Neural progenitor cell (in vitro differentiated cells): ENCODE measurements around the gene KLF16. TPM values are rescaled to one million over a fixed set of nuclear protein-coding genes. Genes with fewer than 3 reads are reported as not detected.

ENCODE experiments used
- DNase-seq: peaks from one replicate; pipeline ENCODE4 v3.0.0-alpha.2; 2016; ENCODE audit warnings: low spot score
- H2AFZ ChIP-seq: fragments of 200-600 bp; sonication (generic); replicated peaks from 2 replicates; pipeline ENCODE4 v1.6.1; 2016; ENCODE audit warnings: antibody characterized with exemption
- H3F3A ChIP-seq: fragments of 200-600 bp; sonication (generic); 2 replicates; pipeline ENCODE4 v1.6.1; 2016; ENCODE audit warnings: antibody characterized with exemption, low read depth
- H3K27ac ChIP-seq: fragments of 200-600 bp; sonication (generic); 2 replicates; pipeline ENCODE4 v1.5.1; 2016; ENCODE audit warnings: mild to moderate bottlenecking
- H3K27me3 ChIP-seq: fragments of 200-600 bp; sonication (generic); 2 replicates; pipeline ENCODE4 v1.6.1; 2016; ENCODE audit warnings: mild to moderate bottlenecking, moderate library complexity
- H3K36me3 ChIP-seq: fragments of 200-600 bp; sonication (generic); 2 replicates; pipeline ENCODE4 v1.5.1; 2016
- H3K4me1 ChIP-seq: fragments of 200-600 bp; sonication (generic); 2 replicates; pipeline ENCODE4 v1.6.1; 2016; ENCODE audit warnings: mixed run types
- H3K4me2 ChIP-seq: fragments of 200-600 bp; sonication (generic); 2 replicates; pipeline ENCODE4 v1.6.1; 2016
- H3K4me3 ChIP-seq: fragments of 200-600 bp; sonication (generic); 2 replicates; pipeline ENCODE4 v1.5.1; 2016
- H3K79me2 ChIP-seq: fragments of 200-600 bp; sonication (generic); 2 replicates; pipeline ENCODE4 v1.6.1; 2016; ENCODE audit warnings: low read depth
- H3K9ac ChIP-seq: fragments of 200-600 bp; sonication (generic); 2 replicates; pipeline ENCODE4 v1.6.1; 2016
- H3K9me3 ChIP-seq: fragments of 200-600 bp; sonication (generic); 2 replicates; pipeline ENCODE4 v1.5.1; 2016; ENCODE audit warnings: low read depth
- H4K20me1 ChIP-seq: fragments of 200-600 bp; sonication (generic); 2 replicates; pipeline ENCODE4 v1.6.1; 2016; ENCODE audit warnings: low read depth
- H3K27ac Mint-ChIP-seq: 3 replicates; pipeline ENCODE4 v1.8.0; 2021; ENCODE audit warnings: mixed read lengths
- H3K27me3 Mint-ChIP-seq: 2 replicates; pipeline ENCODE4 v1.8.0; 2022; ENCODE audit warnings: low read depth, mild to moderate bottlenecking, inconsistent platforms, moderate library complexity, mixed read lengths; ENCODE audit not compliant: insufficient read depth
- H3K36me3 Mint-ChIP-seq: 3 replicates; pipeline ENCODE4 v1.8.0; 2021; ENCODE audit warnings: mixed read lengths
- H3K4me1 Mint-ChIP-seq: 3 replicates; pipeline ENCODE4 v1.8.0; 2021; ENCODE audit warnings: mixed read lengths
- H3K4me3 Mint-ChIP-seq: 3 replicates; pipeline ENCODE4 v1.8.0; 2021; ENCODE audit warnings: mild to moderate bottlenecking, moderate library complexity, mixed read lengths
- H3K9me3 Mint-ChIP-seq: 3 replicates; pipeline ENCODE4 v1.8.0; 2020; ENCODE audit warnings: mixed read lengths
- EZH2 ChIP-seq: fragments of 200-600 bp; sonication (generic); IDR thresholded peaks from 2 replicates; pipeline ENCODE4 v1.6.1; 2017; ENCODE audit warnings: antibody characterized with exemption, mild to moderate bottlenecking, moderate library complexity
- EZH2phosphoT487 ChIP-seq: fragments of 200-600 bp; sonication (generic); IDR thresholded peaks from 2 replicates; pipeline ENCODE4 v1.6.1; 2017; ENCODE audit warnings: antibody characterized with exemption
- total RNA-seq: library from RNA; depleted of rRNA; stranded (reverse); fragments of >200 nt; gene quantifications from 2 replicates; pipeline ENCODE4 v1.2.3, GENCODE V29; 2015; ENCODE audit warnings: low replicate concordance
- TF ChIP-seq, protein P1 (sequence below): fragments of 200-600 bp; sonication (generic); IDR thresholded peaks from 2 replicates; pipeline ENCODE4 v1.5.1; 2017; ENCODE audit warnings: antibody characterized with exemption, mild to moderate bottlenecking

The KLF16 gene
- total RNA-seq, 1 donor from 2014 or later: 1.0 TPM

DNA sequence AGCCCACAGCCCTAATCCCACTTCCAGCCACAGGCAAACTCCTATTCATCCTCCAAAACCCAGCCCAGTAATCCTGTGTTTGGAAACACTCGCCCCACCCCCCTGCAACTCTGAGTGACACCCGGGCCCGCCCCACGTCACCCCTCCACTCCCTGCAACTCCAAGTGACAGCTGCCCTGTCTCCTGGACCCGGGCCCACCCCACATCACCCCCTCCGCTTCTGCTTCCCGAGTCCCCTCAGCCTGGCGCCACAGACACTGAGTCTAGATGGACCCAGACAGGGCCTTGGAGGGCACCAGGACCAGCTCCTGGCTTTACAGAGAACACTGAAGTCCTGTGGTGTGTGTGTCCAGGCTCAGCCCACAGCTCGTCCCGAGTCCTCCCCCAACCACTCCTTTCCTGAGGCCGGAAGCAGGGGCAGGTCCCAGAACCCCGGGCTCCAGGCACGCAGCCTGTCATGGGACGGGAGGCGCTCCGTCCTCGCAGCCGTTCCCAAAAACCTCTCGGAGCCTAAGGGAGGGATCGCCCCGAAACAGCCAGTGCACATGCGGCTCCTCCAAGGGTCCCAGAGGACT, 22.8 kb downstream of the KLF16 start:
- Mint-ChIP-seq H3K36me3 (no peaks in the 10 kb centered on the region), H3K9me3 (no peaks in the 10 kb centered on the region), H3K27me3 (no peaks in the 10 kb centered on the region), H3K4me1 (peaks cover 13% of the 10 kb centered on the region), H3K4me3 (no peak overlapping the region), H3K27ac (no peak overlapping the region)
- Histone ChIP-seq H3K9me3 (no peaks in the 10 kb centered on the region), H3K4me2 (peak overlapping the region; percentile 3), H3K4me3 (no peak overlapping the region), H3F3A (no peaks in the 10 kb centered on the region), H4K20me1 (peaks cover 99% of the 10 kb centered on the region), H3K27me3 (no peaks in the 10 kb centered on the region), H3K4me1 (peaks cover 5% of the 10 kb centered on the region), H3K27ac (peak overlapping the region; percentile 46), H3K79me2 (peaks cover 99% of the 10 kb centered on the region), H3K9ac (peak overlapping the region; percentile 60), H3K36me3 (no peaks in the 10 kb centered on the region), H2AFZ (no peak overlapping the region)
- peak; percentile 58 for DNase-seq
- no peak for TF ChIP-seq EZH2
- TF ChIP-seq EZH2phosphoT487: no peak
- TF ChIP-seq, protein P1, sequence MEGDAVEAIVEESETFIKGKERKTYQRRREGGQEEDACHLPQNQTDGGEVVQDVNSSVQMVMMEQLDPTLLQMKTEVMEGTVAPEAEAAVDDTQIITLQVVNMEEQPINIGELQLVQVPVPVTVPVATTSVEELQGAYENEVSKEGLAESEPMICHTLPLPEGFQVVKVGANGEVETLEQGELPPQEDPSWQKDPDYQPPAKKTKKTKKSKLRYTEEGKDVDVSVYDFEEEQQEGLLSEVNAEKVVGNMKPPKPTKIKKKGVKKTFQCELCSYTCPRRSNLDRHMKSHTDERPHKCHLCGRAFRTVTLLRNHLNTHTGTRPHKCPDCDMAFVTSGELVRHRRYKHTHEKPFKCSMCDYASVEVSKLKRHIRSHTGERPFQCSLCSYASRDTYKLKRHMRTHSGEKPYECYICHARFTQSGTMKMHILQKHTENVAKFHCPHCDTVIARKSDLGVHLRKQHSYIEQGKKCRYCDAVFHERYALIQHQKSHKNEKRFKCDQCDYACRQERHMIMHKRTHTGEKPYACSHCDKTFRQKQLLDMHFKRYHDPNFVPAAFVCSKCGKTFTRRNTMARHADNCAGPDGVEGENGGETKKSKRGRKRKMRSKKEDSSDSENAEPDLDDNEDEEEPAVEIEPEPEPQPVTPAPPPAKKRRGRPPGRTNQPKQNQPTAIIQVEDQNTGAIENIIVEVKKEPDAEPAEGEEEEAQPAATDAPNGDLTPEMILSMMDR: no peak

DNA sequence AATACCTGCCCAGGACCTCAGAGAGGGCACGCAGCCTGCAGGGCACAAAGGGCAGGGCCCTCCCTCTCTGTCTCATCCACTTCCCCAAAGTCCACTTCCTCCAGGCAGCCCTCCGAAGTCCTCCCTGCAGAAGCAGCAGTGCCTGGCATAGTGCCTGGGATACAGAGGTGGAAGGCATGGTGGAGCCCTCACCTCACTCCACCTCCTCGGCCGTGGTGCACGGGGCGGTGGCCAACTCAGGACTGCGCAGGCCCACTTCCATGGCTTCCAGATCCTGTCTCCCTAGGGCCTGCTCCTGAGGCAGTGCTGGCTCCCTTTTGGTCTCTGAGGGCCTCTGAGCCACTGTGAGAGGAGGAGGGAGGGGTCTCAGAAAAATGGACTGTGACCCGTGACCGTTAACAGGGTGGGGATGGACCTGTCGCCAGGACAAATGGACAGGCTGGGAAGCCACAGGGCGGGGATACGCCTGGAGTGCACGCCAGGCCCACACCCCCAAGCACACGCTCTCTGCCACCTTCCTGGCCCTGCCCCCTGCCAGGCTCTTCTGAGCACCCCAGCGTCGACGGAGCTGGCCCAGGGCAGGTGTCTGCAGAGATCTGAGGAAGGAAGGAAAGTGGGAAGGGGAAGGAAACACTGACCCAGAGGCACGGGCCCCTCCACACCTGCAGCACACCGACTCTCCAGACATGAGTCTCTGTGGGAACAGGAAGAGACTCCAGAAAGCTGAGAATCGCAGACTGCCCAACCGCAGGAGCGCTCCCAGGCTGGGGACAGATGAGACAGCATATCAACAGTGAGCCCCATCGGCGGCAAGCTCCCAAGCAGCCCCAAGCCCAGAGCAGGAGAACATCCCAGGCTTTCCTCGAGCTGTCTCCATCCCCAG, 23.5 kb downstream of the KLF16 start:
- Histone ChIP-seq H3K79me2 (peaks cover 99% of the 10 kb centered on the region), H3K9me3 (no peaks in the 10 kb centered on the region), H3K4me2 (peak overlapping the region; percentile 3), H4K20me1 (peaks cover 99% of the 10 kb centered on the region), H2AFZ (no peak overlapping the region), H3K27me3 (no peaks in the 10 kb centered on the region), H3K4me3 (no peak overlapping the region), H3K27ac (no peak overlapping the region), H3K4me1 (peaks cover 5% of the 10 kb centered on the region), H3K36me3 (no peaks in the 10 kb centered on the region), H3K9ac (no peak overlapping the region), H3F3A (no peaks in the 10 kb centered on the region)
- no peak for DNase-seq
- H3K9me3 Mint-ChIP-seq: no peaks in the 10 kb centered on the region
- H3K4me3 Mint-ChIP-seq: no peak overlapping the region
- H3K27me3 Mint-ChIP-seq: no peaks in the 10 kb centered on the region
- H3K27ac Mint-ChIP-seq: no peak overlapping the region
- H3K36me3 Mint-ChIP-seq: no peaks in the 10 kb centered on the region
- no peak for TF ChIP-seq EZH2phosphoT487
- TF ChIP-seq, protein P1: no peak
- no peak for TF ChIP-seq EZH2
- H3K4me1 Mint-ChIP-seq: peaks cover 13% of the 10 kb centered on the region

DNA sequence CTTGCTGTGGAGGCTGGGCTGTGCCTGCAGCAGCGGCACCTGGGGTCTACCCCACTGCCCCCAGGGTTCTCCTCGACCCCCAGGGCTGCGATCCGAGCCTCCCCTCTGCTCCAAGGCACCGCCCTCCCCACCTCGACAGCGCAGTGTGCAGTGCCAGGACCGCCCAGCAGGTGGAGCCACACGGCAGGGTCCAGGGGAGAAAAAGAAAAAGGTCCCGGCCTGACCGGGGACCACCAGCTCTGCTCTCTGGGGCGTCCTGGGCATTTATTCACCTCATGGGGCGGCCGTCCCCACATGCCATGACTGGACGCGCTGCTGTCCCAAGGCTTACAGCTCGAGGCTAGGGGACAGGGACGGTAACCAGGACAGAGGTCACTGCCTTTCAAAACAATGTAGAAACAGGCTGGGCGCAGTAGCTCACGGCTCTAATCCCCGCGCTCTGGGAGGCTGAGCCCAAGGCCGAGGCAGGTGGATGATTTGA, 25.7 kb downstream of the KLF16 start:
- no peaks in the 10 kb centered on the region for H3K9me3 Mint-ChIP-seq
- Histone ChIP-seq H3K36me3 (no peaks in the 10 kb centered on the region), H3F3A (no peaks in the 10 kb centered on the region), H4K20me1 (peaks cover 97% of the 10 kb centered on the region), H3K4me1 (peaks cover 5% of the 10 kb centered on the region), H2AFZ (no peak overlapping the region), H3K4me3 (no peak overlapping the region), H3K79me2 (peaks cover 91% of the 10 kb centered on the region), H3K27me3 (no peaks in the 10 kb centered on the region), H3K4me2 (peak overlapping the region; percentile 31), H3K9me3 (no peaks in the 10 kb centered on the region), H3K27ac (no peak overlapping the region), H3K9ac (no peak overlapping the region)
- no peak overlapping the region for H3K4me3 Mint-ChIP-seq
- DNase-seq: peak; percentile 73
- no peak for TF ChIP-seq EZH2phosphoT487
- TF ChIP-seq EZH2: no peak
- TF ChIP-seq, protein P1: peak; percentile 95
- H3K27ac Mint-ChIP-seq: no peak overlapping the region
- H3K36me3 Mint-ChIP-seq: no peaks in the 10 kb centered on the region
- H3K4me1 Mint-ChIP-seq: peaks cover 17% of the 10 kb centered on the region
- H3K27me3 Mint-ChIP-seq: peaks cover 3% of the 10 kb centered on the region
